ENCODE results near the gene MBD4. TPM values are rescaled to one million over a fixed set of nuclear protein-coding genes. Genes with fewer than 3 reads are reported as not detected.
"Not testable (repeated sequence)": the region's sequence is repeated elsewhere in the genome, so short reads cannot be mapped to it uniquely, and the experiment has no call there.

MBD4 gene
- 10 to 100 TPM; 46.1 to 48.2 TPM for total RNA-seq

DNA sequence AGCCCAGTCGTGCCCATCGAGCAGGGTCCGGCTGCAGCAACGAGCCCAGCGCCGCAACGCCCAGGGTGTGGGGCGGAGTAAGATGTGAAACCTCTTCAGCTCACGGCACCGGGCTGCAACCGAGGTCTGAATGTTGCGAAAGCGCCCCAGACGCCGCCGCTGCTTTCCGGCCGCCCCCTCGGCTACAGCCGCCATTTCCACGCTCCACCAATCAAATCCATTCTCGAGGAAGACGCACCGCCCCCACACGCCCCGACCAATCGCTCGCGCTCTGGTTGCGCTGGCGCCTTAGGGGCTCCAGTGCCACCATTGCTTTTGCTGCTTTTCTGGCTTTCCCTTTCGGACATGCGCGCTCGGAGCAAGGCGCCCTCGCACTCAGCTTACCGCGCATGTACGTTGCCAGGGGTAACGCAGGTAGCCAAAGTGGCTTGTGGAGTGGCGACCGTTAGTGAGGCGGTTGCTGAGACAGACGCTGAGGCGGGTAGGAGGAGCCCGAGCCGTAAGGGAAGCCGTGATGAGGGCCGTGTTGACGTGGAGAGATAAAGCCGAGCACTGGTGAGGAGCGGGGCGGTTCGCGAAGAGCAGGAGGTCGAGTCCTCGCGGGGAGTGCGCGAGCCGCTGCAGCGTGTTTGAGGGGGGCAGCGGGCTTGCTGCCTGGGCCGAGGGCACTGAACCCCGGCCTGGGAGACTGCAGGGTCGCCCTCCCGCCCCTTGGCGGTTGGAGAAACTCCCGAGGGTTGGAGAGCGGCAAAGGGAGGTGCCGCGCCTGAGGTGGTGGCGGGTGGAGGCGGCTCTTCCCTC, at the start of gene MBD4, which contains the start of gene IFT122:
Gene MBD4, minus strand, starts transcription at position 132 of the 801 bp plus-strand sequence. Its CDS starts 115 bp downstream, at position 17.
Gene IFT122, plus strand, starts transcription at position 408 of the 801 bp plus-strand sequence. Its CDS starts 107 bp downstream, at position 515.
- POLR2A ChIA-PET: interaction anchor here (0.6 to 2.8 kb wide), 4 partner anchors 12 to 132 kb away, joined by 3 to 19 read pairs (median 7); partner anchors contain the start of gene EFCAB12
- CTCF ChIA-PET: interaction anchor here (0.5 to 1.1 kb wide), 4 partner anchors 18 to 386 kb away, joined by 3 read pairs; a partner anchor contains a TSS

DNA sequence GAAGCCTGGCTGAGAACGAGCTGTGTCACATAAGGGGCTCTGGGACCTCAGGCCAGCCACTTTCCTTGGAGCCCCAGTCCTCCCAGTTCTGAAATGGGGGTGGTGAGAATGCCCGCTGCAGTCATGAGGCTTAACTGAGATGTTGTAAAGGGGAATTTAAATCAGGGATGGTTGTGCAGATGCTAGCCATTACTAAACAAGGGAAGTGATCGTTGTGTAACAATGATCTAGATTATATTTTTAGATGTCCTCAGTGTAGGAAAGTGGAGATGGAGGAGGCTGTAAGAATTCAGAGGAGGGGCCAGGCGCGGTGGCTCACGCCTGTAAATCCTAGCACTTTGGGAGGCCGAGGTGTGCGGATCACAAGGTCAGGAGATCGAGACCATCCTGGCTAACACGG, 49.5 kb upstream of the MBD4 start:
- CTCF ChIA-PET: interaction anchor here (0.7 kb wide), 2 partner anchors 134 to 574 kb away, joined by 3 to 4 read pairs; no protein-coding TSS in a partner anchor
- POLR2A ChIA-PET: not testable (repeated sequence)

- POLR2A ChIA-PET, CTCF ChIA-PET: not testable (repeated sequence)
Measured at GRCh38 chr3:129487868-129488335, 48.2 kb upstream of the MBD4 start.

DNA sequence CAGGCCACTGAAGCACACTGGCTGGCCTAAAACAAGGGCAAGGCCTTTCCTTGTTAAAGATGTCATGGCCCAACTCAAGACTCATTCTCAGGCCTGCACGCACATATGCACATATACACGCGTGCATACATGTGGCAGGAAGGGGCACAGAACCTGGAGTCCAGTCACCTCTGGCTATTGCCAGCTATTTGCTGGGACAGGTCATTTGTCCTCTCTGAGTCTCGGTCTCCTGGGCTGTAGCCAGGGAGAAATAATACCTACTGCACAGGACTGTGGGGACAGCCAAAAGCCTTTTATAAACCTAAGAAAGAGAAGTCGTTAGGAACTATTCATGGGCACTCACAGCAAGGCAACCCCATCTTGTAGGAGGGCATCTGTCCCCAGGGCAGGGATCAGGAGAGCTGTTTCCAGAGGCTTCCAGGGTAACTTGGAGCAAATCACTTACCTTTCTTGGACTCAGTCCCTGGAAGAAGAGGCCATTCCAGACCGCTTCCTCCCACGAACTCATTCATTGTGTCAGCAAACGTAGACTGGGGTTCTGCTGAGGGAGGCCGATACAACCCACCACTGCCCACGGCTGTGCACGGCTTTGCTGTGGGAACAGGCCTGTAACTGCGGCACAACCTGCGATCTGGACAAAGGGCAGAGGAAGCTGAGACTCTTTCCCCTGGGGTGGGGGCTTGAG, 47.6 kb upstream of the MBD4 start:
- POLR2A ChIA-PET: no interaction called here
- CTCF ChIA-PET: interaction anchor here (0.6 kb wide), 1 partner anchor 139 kb away, joined by 4 read pairs; no protein-coding TSS in a partner anchor

GRCh38 chr3:129486664-129487035, 46.9 kb upstream of the MBD4 start:
- CTCF ChIA-PET: interaction anchor here (0.6 kb wide), 1 partner anchor 140 kb away, joined by 4 read pairs; no protein-coding TSS in a partner anchor
- POLR2A ChIA-PET: no interaction called here

DNA sequence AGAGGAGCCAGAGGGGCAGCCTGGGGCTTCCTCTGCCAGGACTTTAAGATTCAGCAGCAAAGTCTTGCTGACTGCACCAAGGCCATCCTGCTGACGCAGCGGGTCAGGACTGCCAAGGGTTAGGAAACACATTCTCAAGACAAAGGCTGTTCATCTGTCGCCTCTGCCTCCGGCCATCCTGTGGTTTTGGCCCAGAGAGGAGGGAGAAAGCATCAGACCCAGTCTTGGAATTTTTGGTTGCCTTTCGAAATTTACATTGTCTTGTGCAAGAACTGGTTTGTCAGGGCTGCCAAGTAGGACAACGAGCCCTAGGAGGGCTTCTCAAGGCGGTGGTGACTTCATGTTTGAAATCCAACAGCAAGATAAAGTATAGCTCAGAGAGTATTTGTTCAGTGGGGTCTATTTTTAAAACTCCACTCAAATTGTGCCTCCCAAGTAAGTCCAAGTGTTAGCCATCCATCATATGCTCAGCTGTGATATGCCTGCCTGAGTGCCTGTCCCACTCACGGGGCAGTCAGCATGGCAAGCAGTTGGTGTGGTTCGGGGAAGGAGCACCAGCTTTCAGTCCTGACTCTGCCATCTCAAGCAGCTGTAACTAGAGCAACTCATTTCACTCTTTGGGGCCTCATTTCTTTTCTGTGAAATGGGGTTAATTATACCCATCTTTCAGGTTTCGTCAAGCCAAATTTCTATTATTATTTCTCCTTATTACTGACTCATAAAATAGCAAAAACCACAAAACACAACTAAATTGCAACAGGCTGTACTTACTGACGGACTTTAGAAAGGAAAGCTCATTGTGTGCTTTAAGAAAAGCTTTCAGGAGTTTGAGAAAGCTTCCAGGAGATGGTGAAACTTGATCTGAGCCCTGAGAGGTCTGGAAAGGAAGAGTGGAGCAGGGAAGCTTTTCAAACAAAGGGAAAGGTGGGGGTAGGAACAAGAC, 46.2 kb upstream of the MBD4 start:
- ChIA-PET POLR2A (no interaction called here), CTCF (interaction anchor here (0.6 kb wide), 1 partner anchor 140 kb away, joined by 4 read pairs; no protein-coding TSS in a partner anchor)

GRCh38 chr3:129485146-129485545, 45.4 kb upstream of the MBD4 start:
- CTCF ChIA-PET, POLR2A ChIA-PET: not testable (repeated sequence)

GRCh38 chr3:129483870-129484269, 44.1 kb upstream of the MBD4 start:
- ChIA-PET CTCF (no interaction called here), POLR2A (no interaction called here)

DNA sequence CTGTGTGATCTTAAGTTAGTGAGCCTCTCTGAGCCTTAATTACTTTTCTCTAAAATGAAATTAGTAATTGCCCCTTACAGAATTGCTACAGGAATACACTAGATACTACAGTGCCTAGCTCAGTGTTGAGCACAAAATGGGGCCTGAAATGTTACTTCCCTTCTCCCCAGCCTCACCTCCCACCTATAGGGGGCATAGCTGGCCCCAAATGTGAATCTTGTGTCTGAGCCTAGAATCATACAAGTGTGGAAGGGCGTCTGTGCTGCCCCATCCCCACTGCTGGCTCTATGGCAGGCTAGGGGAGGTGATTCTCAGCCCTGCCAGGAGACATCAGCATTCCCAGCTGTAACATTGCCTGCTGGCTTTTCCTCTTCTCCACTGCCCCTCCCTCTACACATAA, 43.0 kb upstream of the MBD4 start:
- ChIA-PET CTCF (no interaction called here), POLR2A (no interaction called here)

GRCh38 chr3:129481766-129482332, 42.1 kb upstream of the MBD4 start:
- ChIA-PET CTCF (interaction anchor here (0.6 kb wide), 1 partner anchor 25 kb away, joined by 3 read pairs; no protein-coding TSS in a partner anchor), POLR2A (no interaction called here)

DNA sequence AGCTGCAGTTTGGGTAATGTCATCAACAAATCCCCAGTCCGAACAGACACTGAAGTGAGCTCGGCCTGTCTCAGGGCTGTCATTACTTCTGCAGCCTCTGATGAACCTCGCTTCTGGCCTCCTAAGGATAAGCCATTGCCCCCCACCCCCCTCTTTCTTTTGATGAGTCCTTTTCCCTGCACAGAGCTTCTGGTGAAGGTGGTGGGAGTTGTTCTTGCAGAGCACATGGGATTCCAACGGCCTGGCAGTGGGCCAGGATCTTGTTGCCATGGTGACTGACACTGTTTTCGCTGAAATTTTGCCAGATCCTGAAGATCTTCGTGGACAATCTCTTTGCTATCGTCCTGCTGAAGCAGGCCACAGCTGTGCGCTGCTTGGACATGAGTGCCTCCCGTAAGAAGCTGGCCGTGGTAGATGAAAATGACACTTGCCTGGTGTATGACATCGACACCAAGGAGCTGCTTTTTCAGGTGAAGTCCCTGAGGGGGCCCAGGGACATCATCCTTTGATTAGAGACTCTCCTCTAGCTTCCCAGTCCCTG, 41.5 kb upstream of the MBD4 start:
- CTCF ChIA-PET: interaction anchor here (0.6 kb wide), 1 partner anchor 26 kb away, joined by 3 read pairs; no protein-coding TSS in a partner anchor
- POLR2A ChIA-PET: not testable (repeated sequence)

DNA sequence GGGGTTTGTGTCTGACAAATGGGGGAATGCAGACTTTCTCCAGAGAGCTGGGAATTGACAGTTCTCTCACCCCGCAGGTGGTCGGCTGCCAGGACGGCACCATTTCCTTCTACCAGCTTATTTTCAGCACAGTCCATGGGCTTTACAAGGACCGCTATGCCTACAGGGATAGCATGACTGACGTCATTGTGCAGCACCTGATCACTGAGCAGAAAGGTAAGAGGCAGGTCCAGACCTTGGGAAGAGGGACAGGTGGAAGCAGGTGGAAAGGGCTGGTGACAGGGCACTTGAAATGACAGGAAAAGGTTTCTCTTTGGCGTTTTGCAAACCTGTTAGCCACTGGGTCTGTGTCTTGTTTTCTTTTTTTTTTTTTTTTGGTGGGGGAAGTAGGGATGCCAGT, 36.8 kb upstream of the MBD4 start:
- ChIA-PET POLR2A (no interaction called here), CTCF (no interaction called here)

DNA sequence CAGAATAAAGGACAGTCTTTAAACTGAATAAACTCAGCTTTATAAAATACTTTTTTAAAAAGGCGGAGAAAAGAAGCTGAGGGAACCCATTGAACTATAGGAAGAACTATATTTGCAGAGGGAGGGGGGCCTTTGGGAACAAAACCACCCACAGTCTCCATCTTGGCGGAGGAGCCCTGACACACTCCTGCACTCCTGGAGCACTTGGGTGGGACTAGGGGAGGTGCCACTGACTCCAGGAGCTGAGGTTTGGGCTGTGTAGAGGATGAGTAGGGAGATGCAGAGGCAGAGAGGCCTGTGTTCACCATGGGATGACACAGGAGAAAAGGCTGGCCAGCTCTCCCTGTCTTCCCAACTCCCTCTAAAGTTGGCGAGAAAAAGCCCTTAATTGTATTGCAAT, 36.1 kb upstream of the MBD4 start:
- ChIA-PET CTCF (no interaction called here), POLR2A (no interaction called here)

GRCh38 chr3:129474984-129475804, 35.4 kb upstream of the MBD4 start:
- ChIA-PET CTCF (no interaction called here), POLR2A (no interaction called here)

GRCh38 chr3:129473769-129474152, 34.0 kb upstream of the MBD4 start:
- ChIA-PET CTCF (no interaction called here), POLR2A (no interaction called here)

- ChIA-PET POLR2A (no interaction called here), CTCF (no interaction called here)
Measured at GRCh38 chr3:129473067-129473768, 33.5 kb upstream of the MBD4 start.

DNA sequence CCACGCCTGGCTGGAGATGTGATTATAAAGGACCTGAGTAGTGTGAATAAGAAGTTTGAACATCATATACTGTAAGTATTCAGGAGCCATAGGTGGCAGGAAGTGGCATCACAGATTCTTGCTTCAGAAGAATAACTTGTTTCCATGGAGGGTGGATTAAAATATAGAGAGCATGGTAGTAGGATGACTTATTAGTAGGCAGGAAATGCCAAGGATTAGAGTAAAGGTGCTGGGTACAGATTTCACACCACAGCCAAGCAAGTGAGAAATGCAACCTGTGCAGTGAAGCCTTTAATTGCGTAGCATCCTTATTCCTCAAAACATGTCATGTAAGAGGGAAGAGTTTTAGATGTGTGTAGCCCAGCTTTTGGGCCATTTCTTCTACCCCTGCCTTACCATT, 31.1 kb upstream of the MBD4 start:
- ChIA-PET POLR2A (no interaction called here), CTCF (no interaction called here)

DNA sequence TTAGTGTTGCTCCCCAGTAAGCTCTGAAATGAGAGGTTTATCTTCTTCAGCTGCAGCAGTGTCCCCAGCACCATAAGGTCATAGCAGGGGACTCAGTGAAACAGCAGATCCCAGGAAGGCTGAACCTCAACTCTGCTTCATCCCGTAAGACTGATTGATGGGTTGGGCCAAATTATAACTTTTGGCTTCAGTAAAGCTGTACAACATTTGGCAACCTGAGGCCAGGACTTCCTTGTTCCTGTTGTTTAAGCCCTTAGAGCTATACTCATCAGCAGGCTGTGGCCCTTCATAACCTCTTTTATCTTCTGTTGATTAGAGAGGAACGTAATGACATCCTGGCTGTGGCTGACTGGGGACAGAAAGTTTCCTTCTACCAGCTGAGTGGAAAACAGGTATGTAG, 29.3 kb upstream of the MBD4 start:
- CTCF ChIA-PET: no interaction called here
- POLR2A ChIA-PET: no interaction called here

Data from activated CD8-positive, alpha-beta memory T cell treated with anti-CD3 and anti-CD28 coated beads for 36 hours (primary cell).